Fibroblast of lung (primary cell): ENCODE results near the gene KCNMA1. TPM values are rescaled to one million over a fixed set of nuclear protein-coding genes. Genes with fewer than 3 reads are reported as not detected.

ENCODE experiments used
- DNase-seq, 2 donors: peaks; one replicate each; pipeline versions ENCODE4 v3.0.0 to v3.0.0-alpha.2; 2010; ENCODE audit warnings: low read depth in 2 of 2
- H2AFZ ChIP-seq: 2 replicates; pipeline ENCODE4 v1.5.1; 2012; ENCODE audit warnings: low read length, control low read depth, inconsistent platforms
- H3K27ac ChIP-seq: 2 replicates; pipeline ENCODE4 v1.5.1; 2011; ENCODE audit warnings: low read length, control low read depth; ENCODE audit not compliant: insufficient read depth
- H3K27me3 ChIP-seq: 2 replicates; pipeline ENCODE4 v1.5.1; 2011; ENCODE audit warnings: mild to moderate bottlenecking, low read length; ENCODE audit not compliant: control insufficient read depth, insufficient read depth
- H3K36me3 ChIP-seq: 2 replicates; pipeline ENCODE4 v1.5.1; 2011; ENCODE audit warnings: low read length; ENCODE audit not compliant: control insufficient read depth, insufficient read depth
- H3K4me1 ChIP-seq: 2 replicates; pipeline ENCODE4 v1.5.1; 2011; ENCODE audit warnings: low read length; ENCODE audit not compliant: control insufficient read depth, insufficient read depth; ENCODE audit errors: extremely low read depth
- H3K4me2 ChIP-seq: 2 replicates; pipeline ENCODE4 v1.5.1; 2011; ENCODE audit warnings: low read length, control low read depth; ENCODE audit not compliant: insufficient read depth; ENCODE audit errors: extremely low read depth
- H3K4me3 ChIP-seq, 4 experiments: fragments of 200-600 bp in 1 of 4; sonication (generic) in 1 of 4; replicated peaks in 1 of 4; 2 replicates each; pipeline ENCODE4 v1.5.1; 2011 to 2016; ENCODE audit warnings: low read length in 4 of 4, low read depth in 3 of 4, mild to moderate bottlenecking in 3 of 4, control low read depth in 2 of 4, inconsistent platforms in 1 of 4, mixed read lengths in 1 of 4; ENCODE audit not compliant: insufficient read depth in 1 of 4; ENCODE audit errors: control extremely low read depth in 1 of 4
- H3K79me2 ChIP-seq: 2 replicates; pipeline ENCODE4 v1.5.1; 2012; ENCODE audit warnings: mild to moderate bottlenecking, low read length, inconsistent platforms; ENCODE audit not compliant: control insufficient read depth, insufficient read depth
- H3K9ac ChIP-seq: 2 replicates; pipeline ENCODE4 v1.5.1; 2011; ENCODE audit warnings: mild to moderate bottlenecking, low read length, control low read depth; ENCODE audit not compliant: insufficient read depth
- H3K9me3 ChIP-seq: 2 replicates; pipeline ENCODE4 v1.5.1; 2012; ENCODE audit warnings: low read depth, low read length; ENCODE audit not compliant: control insufficient read depth, insufficient read depth
- H4K20me1 ChIP-seq: 2 replicates; pipeline ENCODE4 v1.5.1; 2011; ENCODE audit warnings: low read length; ENCODE audit not compliant: control insufficient read depth, insufficient read depth; ENCODE audit errors: extremely low read depth
- CTCF ChIP-seq, 2 donors: IDR thresholded peaks in 1 of 2; conservative IDR thresholded peaks in 1 of 2; 1 replicate in 1 of 2; 2 replicates in 1 of 2; pipeline ENCODE4 v1.5.1; 2011 to 2012; ENCODE audit warnings: low read length in 2 of 2, control low read depth in 1 of 2, inconsistent platforms in 1 of 2, low read depth in 1 of 2, mild to moderate bottlenecking in 1 of 2
- EZH2 ChIP-seq: IDR thresholded peaks from 2 replicates; pipeline ENCODE4 v1.5.1; 2012; ENCODE audit warnings: low read length, control low read depth, mild to moderate bottlenecking; ENCODE audit errors: missing control alignments
- polyA plus RNA-seq, 2 donors: library from polyadenylated mRNA; depleted of rRNA in 1 of 2; stranded (reverse) in 1 of 2; unstranded in 1 of 2; fragments of >200 nt; gene quantifications; 2 replicates each; pipeline ENCODE4 v1.2.1, GENCODE V29; 2011 to 2012; ENCODE audit warnings: missing spikeins in 1 of 2
- total RNA-seq: library from RNA; depleted of rRNA; stranded (reverse); fragments of >200 nt; gene quantifications from 2 replicates; pipeline ENCODE4 v1.2.1, GENCODE V29; 2014

Gene KCNMA1
- total and polyA plus RNA-seq, 2 donors (not counting 1 experiment from before 2014, with no cell fraction given) = 31.0 to 138 TPM

- no peaks in the 10 kb centered on the region for H3K27me3 ChIP-seq
- H3K4me3 ChIP-seq = no peak overlapping the region
- H3K79me2 ChIP-seq = no peaks in the 10 kb centered on the region
- H3K27ac ChIP-seq = no peak overlapping the region
- no peak overlapping the region for H2AFZ ChIP-seq
- no peak for DNase-seq
- no peaks in the 10 kb centered on the region for H3K4me1 ChIP-seq
- TF ChIP-seq EZH2 = no peak
- TF ChIP-seq CTCF (conservative IDR thresholded peaks at IDR 0.05 in 1 of 2, IDR thresholded peaks at IDR 0.05 in 1 of 2; ENCODE audit: low read depth in 1 of 2, low read length in 2 of 2) = no peak
- H4K20me1 ChIP-seq = no peaks in the 10 kb centered on the region
- H3K9me3 ChIP-seq = no peaks in the 10 kb centered on the region
- H3K36me3 ChIP-seq = peaks cover 3% of the 10 kb centered on the region
- no peak overlapping the region for H3K9ac ChIP-seq
- H3K4me2 ChIP-seq = no peak overlapping the region
Observed at GRCh38 chr10:76939933-76940468, 697.6 kb downstream of the KCNMA1 start.

- no peaks in the 10 kb centered on the region for H4K20me1 ChIP-seq
Observed at GRCh38 chr10:76937181-76937600, 700.4 kb downstream of the KCNMA1 start.

GRCh38 chr10:76935941-76936613 lies 701.5 kb downstream of the KCNMA1 start:
- H3K9ac ChIP-seq = no peak overlapping the region
- H3K27ac ChIP-seq = no peak overlapping the region
- no peak for DNase-seq
- H3K9me3 ChIP-seq = no peaks in the 10 kb centered on the region
- no peaks in the 10 kb centered on the region for H3K79me2 ChIP-seq
- H2AFZ ChIP-seq = no peak overlapping the region
- no peak overlapping the region for H3K4me2 ChIP-seq
- no peaks in the 10 kb centered on the region for H3K27me3 ChIP-seq
- H3K4me1 ChIP-seq = no peaks in the 10 kb centered on the region
- TF ChIP-seq EZH2 (no peak), CTCF (conservative IDR thresholded peaks at IDR 0.05 in 1 of 2, IDR thresholded peaks at IDR 0.05 in 1 of 2; ENCODE audit: low read depth in 1 of 2, low read length in 2 of 2) (no peak)
- H3K4me3 ChIP-seq = no peak overlapping the region
- no peaks in the 10 kb centered on the region for H3K36me3 ChIP-seq
- no peaks in the 10 kb centered on the region for H4K20me1 ChIP-seq

More at GRCh38 chr10:76937181-76937600, 700.4 kb downstream of the KCNMA1 start:
- Histone ChIP-seq H3K4me3 (no peak overlapping the region), H3K36me3 (no peaks in the 10 kb centered on the region), H3K27me3 (no peaks in the 10 kb centered on the region), H3K79me2 (no peaks in the 10 kb centered on the region), H3K4me1 (no peaks in the 10 kb centered on the region), H3K4me2 (no peak overlapping the region), H2AFZ (no peak overlapping the region), H3K9ac (no peak overlapping the region), H3K27ac (no peak overlapping the region), H3K9me3 (no peaks in the 10 kb centered on the region)
- no peak for DNase-seq
- TF ChIP-seq CTCF (conservative IDR thresholded peaks at IDR 0.05 in 1 of 2, IDR thresholded peaks at IDR 0.05 in 1 of 2; ENCODE audit: low read depth in 1 of 2, low read length in 2 of 2) = no peak
- no peak for TF ChIP-seq EZH2
